H9 (cell line): ENCODE measurements around the gene ARCN1. TPM values are rescaled to one million over a fixed set of nuclear protein-coding genes. Genes with fewer than 3 reads are reported as not detected.
"Not testable (repeated sequence)": the region's sequence is repeated elsewhere in the genome, so short reads cannot be mapped to it uniquely, and the experiment has no call there.

ENCODE experiments used
- DNase-seq: peaks from one replicate; pipeline ENCODE4 v3.0.0-alpha.2; 2017
- H2AFZ ChIP-seq: one replicate; pipeline ENCODE4 v1.6.1; 2013; ENCODE audit warnings: mild to moderate bottlenecking, low read length, control low read depth, moderate library complexity
- H2AK5ac ChIP-seq: 2 replicates; pipeline ENCODE4 v1.6.1; 2013; ENCODE audit warnings: low read length, control low read depth, mixed read lengths; ENCODE audit not compliant: insufficient read length
- H2BK120ac ChIP-seq: one replicate; pipeline ENCODE4 v1.6.1; 2013; ENCODE audit warnings: low read depth, mild to moderate bottlenecking, low read length, control low read depth, inconsistent platforms; ENCODE audit not compliant: poor library complexity, severe bottlenecking
- H2BK12ac ChIP-seq: 2 replicates; pipeline ENCODE4 v1.6.1; 2013; ENCODE audit warnings: low read length, control low read depth, mixed read lengths, low read depth; ENCODE audit not compliant: insufficient read length
- H2BK15ac ChIP-seq: 2 replicates; pipeline ENCODE4 v1.6.1; 2013; ENCODE audit warnings: low read depth, low read length, control low read depth
- H2BK20ac ChIP-seq: one replicate; pipeline ENCODE4 v1.6.1; 2013; ENCODE audit warnings: low read depth, mild to moderate bottlenecking, low read length, control low read depth, inconsistent platforms; ENCODE audit not compliant: poor library complexity, severe bottlenecking
- H2BK5ac ChIP-seq: 2 replicates; pipeline ENCODE4 v1.6.1; 2013; ENCODE audit warnings: low read length, control low read depth, mixed read lengths; ENCODE audit not compliant: insufficient read length
- H3K14ac ChIP-seq: 2 replicates; pipeline ENCODE4 v1.6.1; 2013; ENCODE audit warnings: low read length, control low read depth; ENCODE audit not compliant: insufficient read depth
- H3K18ac ChIP-seq: 2 replicates; pipeline ENCODE4 v1.6.1; 2013; ENCODE audit warnings: low read depth, mild to moderate bottlenecking, mixed read lengths, low read length, control low read depth; ENCODE audit not compliant: insufficient read length
- H3K23ac ChIP-seq: 2 replicates; pipeline ENCODE4 v1.6.1; 2013; ENCODE audit warnings: low read length, control low read depth, mixed read lengths, low read depth; ENCODE audit not compliant: insufficient read length
- H3K23me2 ChIP-seq: 2 replicates; pipeline ENCODE4 v1.6.1; 2013; ENCODE audit warnings: low read depth, mild to moderate bottlenecking, mixed read lengths, low read length, control low read depth; ENCODE audit not compliant: insufficient read length, poor library complexity, severe bottlenecking
- H3K27ac ChIP-seq: 2 replicates; pipeline ENCODE4 v1.5.1; 2013; ENCODE audit warnings: low read length, control low read depth, mixed read lengths, low read depth; ENCODE audit not compliant: insufficient read length
- H3K27me3 ChIP-seq: 2 replicates; pipeline ENCODE4 v1.6.1; 2013; ENCODE audit warnings: low read length, control low read depth, inconsistent platforms; ENCODE audit not compliant: insufficient read depth
- H3K4ac ChIP-seq: 2 replicates; pipeline ENCODE4 v1.6.1; 2013; ENCODE audit warnings: low read depth, mild to moderate bottlenecking, control low read depth, inconsistent platforms, low read length, moderate library complexity
- H3K4me1 ChIP-seq: 2 replicates; pipeline ENCODE4 v1.6.1; 2013; ENCODE audit warnings: low read length, control low read depth, inconsistent platforms; ENCODE audit not compliant: insufficient read depth
- H3K4me2 ChIP-seq: 2 replicates; pipeline ENCODE4 v1.6.1; 2013; ENCODE audit warnings: low read length, control low read depth, mixed read lengths; ENCODE audit not compliant: insufficient read length, insufficient read depth
- H3K56ac ChIP-seq: 2 replicates; pipeline ENCODE4 v1.6.1; 2013; ENCODE audit warnings: low read depth, mild to moderate bottlenecking, mixed read lengths, low read length, control low read depth; ENCODE audit not compliant: insufficient read length
- H3K79me1 ChIP-seq: 2 replicates; pipeline ENCODE4 v1.6.1; 2013; ENCODE audit warnings: low read depth, mild to moderate bottlenecking, moderate library complexity, low read length, control low read depth, inconsistent platforms; ENCODE audit not compliant: insufficient read depth, poor library complexity, severe bottlenecking
- H3K79me2 ChIP-seq: 2 replicates; pipeline ENCODE4 v1.6.1; 2013; ENCODE audit warnings: low read length, control low read depth, inconsistent platforms; ENCODE audit not compliant: insufficient read depth
- H3K9ac ChIP-seq: 2 replicates; pipeline ENCODE4 v1.6.1; 2013; ENCODE audit warnings: low read length, control low read depth, mixed read lengths; ENCODE audit not compliant: insufficient read length; ENCODE audit errors: extremely low read depth
- H3K9me3 ChIP-seq: one replicate; pipeline ENCODE4 v1.6.1; 2013; ENCODE audit warnings: low read depth, low read length, inconsistent platforms; ENCODE audit not compliant: control insufficient read depth
- H3T11ph ChIP-seq: one replicate; pipeline ENCODE4 v1.6.1; 2013; ENCODE audit warnings: mild to moderate bottlenecking, low read length, control low read depth, inconsistent platforms
- H4K20me1 ChIP-seq: one replicate; pipeline ENCODE4 v1.6.1; 2013; ENCODE audit not compliant: control insufficient read depth, insufficient read length, insufficient read depth
- H4K5ac ChIP-seq: 2 replicates; pipeline ENCODE4 v1.6.1; 2013; ENCODE audit warnings: low read depth, mild to moderate bottlenecking, mixed read lengths, low read length, control low read depth; ENCODE audit not compliant: insufficient read length
- H4K8ac ChIP-seq: replicated peaks from 2 replicates; pipeline ENCODE4 v1.6.1; 2013; ENCODE audit warnings: low read length, control low read depth, mixed read lengths, low read depth; ENCODE audit not compliant: insufficient read length
- H4K91ac ChIP-seq: 2 replicates; pipeline ENCODE4 v1.6.1; 2013; ENCODE audit warnings: low read depth, mild to moderate bottlenecking, moderate library complexity, mixed read lengths, low read length, control low read depth; ENCODE audit not compliant: insufficient read length
- H3K27ac Mint-ChIP-seq, 3 experiments: 2 replicates in 2 of 3; 3 replicates in 1 of 3; pipeline ENCODE4 v1.8.0; 2020 to 2021; ENCODE audit warnings: mixed read lengths in 3 of 3, mild to moderate bottlenecking in 1 of 3, moderate library complexity in 1 of 3
- H3K27me3 Mint-ChIP-seq: 2 replicates; pipeline ENCODE4 v1.8.0; 2021; ENCODE audit warnings: low read depth, mild to moderate bottlenecking, moderate library complexity, mixed read lengths
- H3K36me3 Mint-ChIP-seq, 3 experiments: 2 replicates in 2 of 3; 3 replicates in 1 of 3; pipeline ENCODE4 v1.8.0; 2020 to 2021; ENCODE audit warnings: low read depth in 3 of 3, mixed read lengths in 3 of 3; ENCODE audit not compliant: insufficient read depth in 1 of 3
- H3K4me1 Mint-ChIP-seq, 2 experiments: 2 replicates each; pipeline ENCODE4 v1.8.0; 2020; ENCODE audit warnings: mixed read lengths in 2 of 2
- H3K4me3 Mint-ChIP-seq, 2 experiments: 2 replicates in 1 of 2; 3 replicates in 1 of 2; pipeline ENCODE4 v1.8.0; 2020 to 2021; ENCODE audit warnings: mild to moderate bottlenecking in 2 of 2, mixed read lengths in 2 of 2, moderate library complexity in 1 of 2
- H3K9me3 Mint-ChIP-seq, 2 experiments: 2 replicates in 1 of 2; 3 replicates in 1 of 2; pipeline ENCODE4 v1.8.0; 2020; ENCODE audit warnings: mild to moderate bottlenecking in 2 of 2, mixed read lengths in 2 of 2, moderate library complexity in 1 of 2
- WGBS: extraction: QIAGEN DNeasy Blood & Tissue Kit; methylation state at CpG from one replicate; pipeline ENCODE4 v1.1.7; 2013; ENCODE audit warnings: missing lambda C conversion rate, low lambda C conversion rate, mixed read lengths; ENCODE audit not compliant: insufficient read length; ENCODE audit errors: extremely low coverage; 5-methylcytosine and 5-hydroxymethylcytosine counted together
- total RNA-seq: library from RNA; stranded (reverse); gene quantifications from 2 replicates; pipeline ENCODE4 v1.2.1, GENCODE V29; 2021
- TF ChIP-seq, protein P1 (sequence below): fragments of 200-600 bp; sonication (generic); conservative IDR thresholded peaks from 3 replicates; pipeline ENCODE4 v1.8.0; 2021; ENCODE audit warnings: antibody characterized with exemption, mild to moderate bottlenecking

ARCN1 gene
- total RNA-seq, 1 experiment from 2014 or later: 152 TPM

DNA sequence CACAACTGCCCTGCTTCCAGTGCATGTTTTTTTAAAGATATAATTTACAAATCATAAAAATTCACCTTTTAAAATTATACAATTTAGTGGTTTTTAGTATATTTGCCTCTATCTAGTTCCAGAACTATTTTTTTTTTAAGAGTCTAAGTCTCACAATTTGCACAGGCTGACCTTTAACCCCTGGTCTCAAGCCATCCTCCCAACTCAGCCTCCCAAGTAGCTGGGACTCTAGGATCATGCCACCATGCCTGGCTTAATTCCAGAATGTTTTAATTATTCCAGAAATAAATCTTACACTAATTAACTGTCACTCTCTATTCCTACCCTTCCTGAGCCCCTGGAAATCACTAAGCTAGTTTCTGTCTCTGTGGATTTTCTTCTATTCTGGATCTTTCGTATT is 1.4 kb upstream of the ARCN1 start:
- H3K4ac ChIP-seq: no peak overlapping the region
- H4K20me1 ChIP-seq: no peaks in the 10 kb centered on the region
- peaks cover 7% of the 10 kb centered on the region for H3K23me2 ChIP-seq
- H2AK5ac ChIP-seq: no peak overlapping the region
- TF ChIP-seq, protein P1, sequence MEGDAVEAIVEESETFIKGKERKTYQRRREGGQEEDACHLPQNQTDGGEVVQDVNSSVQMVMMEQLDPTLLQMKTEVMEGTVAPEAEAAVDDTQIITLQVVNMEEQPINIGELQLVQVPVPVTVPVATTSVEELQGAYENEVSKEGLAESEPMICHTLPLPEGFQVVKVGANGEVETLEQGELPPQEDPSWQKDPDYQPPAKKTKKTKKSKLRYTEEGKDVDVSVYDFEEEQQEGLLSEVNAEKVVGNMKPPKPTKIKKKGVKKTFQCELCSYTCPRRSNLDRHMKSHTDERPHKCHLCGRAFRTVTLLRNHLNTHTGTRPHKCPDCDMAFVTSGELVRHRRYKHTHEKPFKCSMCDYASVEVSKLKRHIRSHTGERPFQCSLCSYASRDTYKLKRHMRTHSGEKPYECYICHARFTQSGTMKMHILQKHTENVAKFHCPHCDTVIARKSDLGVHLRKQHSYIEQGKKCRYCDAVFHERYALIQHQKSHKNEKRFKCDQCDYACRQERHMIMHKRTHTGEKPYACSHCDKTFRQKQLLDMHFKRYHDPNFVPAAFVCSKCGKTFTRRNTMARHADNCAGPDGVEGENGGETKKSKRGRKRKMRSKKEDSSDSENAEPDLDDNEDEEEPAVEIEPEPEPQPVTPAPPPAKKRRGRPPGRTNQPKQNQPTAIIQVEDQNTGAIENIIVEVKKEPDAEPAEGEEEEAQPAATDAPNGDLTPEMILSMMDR: no peak
- H4K91ac ChIP-seq: no peak overlapping the region
- no peak overlapping the region for H4K5ac ChIP-seq
- H3K4me1 ChIP-seq: no peaks in the 10 kb centered on the region
- H3T11ph ChIP-seq: no peak overlapping the region
- no peak overlapping the region for H3K56ac ChIP-seq
- H3K4me3 Mint-ChIP-seq: no peak overlapping the region
- no peak overlapping the region for H3K4me2 ChIP-seq
- no peaks in the 10 kb centered on the region for H3K27me3 ChIP-seq
- H2AFZ ChIP-seq: no peak overlapping the region
- H3K27ac Mint-ChIP-seq: no peak overlapping the region
- no peak overlapping the region for H3K9ac ChIP-seq
- H2BK20ac ChIP-seq: no peak overlapping the region
- H3K27ac ChIP-seq: no peak overlapping the region
- H3K79me1 ChIP-seq: peaks cover 8% of the 10 kb centered on the region
- H2BK12ac ChIP-seq: no peak overlapping the region
- H3K23ac ChIP-seq: no peak overlapping the region
- H2BK120ac ChIP-seq: no peak overlapping the region
- H3K9me3 ChIP-seq: no peaks in the 10 kb centered on the region
- peaks cover 13 to 20% of the 10 kb centered on the region in 2 experiments for H3K4me1 Mint-ChIP-seq
- peaks cover 2% of the 10 kb centered on the region for H3K27me3 Mint-ChIP-seq
- DNase-seq: no peak
- H4K8ac ChIP-seq: no peak overlapping the region
- no CpG with 5 or more reads among the region's 1 CpG for WGBS
- H2BK5ac ChIP-seq: no peak overlapping the region
- peaks cover 0 to 3% (median 0%) of the 10 kb centered on the region in 3 experiments; a peak in 1 of 7 replicates for H3K36me3 Mint-ChIP-seq
- no peak overlapping the region for H3K14ac ChIP-seq
- H3K79me2 ChIP-seq: peaks cover 19% of the 10 kb centered on the region; the same call in 1 of the 2 replicates
- H3K9me3 Mint-ChIP-seq: no peaks in the 10 kb centered on the region; a peak in 2 of 5 replicates
- no peak overlapping the region for H2BK15ac ChIP-seq
- H3K18ac ChIP-seq: no peak overlapping the region

- H4K8ac ChIP-seq, H3K23me2 ChIP-seq, H3K4me1 ChIP-seq, H3K27me3 Mint-ChIP-seq, H3K18ac ChIP-seq, H2BK5ac ChIP-seq, H3K4ac ChIP-seq, H3K79me1 ChIP-seq, H3K9ac ChIP-seq, H2AFZ ChIP-seq, H3K36me3 Mint-ChIP-seq, H3K27ac ChIP-seq, H3K9me3 Mint-ChIP-seq, H3K56ac ChIP-seq, H2BK12ac ChIP-seq, H2BK120ac ChIP-seq, H2AK5ac ChIP-seq, H4K5ac ChIP-seq, H4K91ac ChIP-seq, H3K27me3 ChIP-seq, H3T11ph ChIP-seq, H3K14ac ChIP-seq, H3K9me3 ChIP-seq, H3K23ac ChIP-seq, H4K20me1 ChIP-seq, H2BK15ac ChIP-seq, H2BK20ac ChIP-seq: not testable (repeated sequence)
- peak overlapping the region; percentile 99 for H3K4me2 ChIP-seq
- peaks cover 19% of the 10 kb centered on the region; the same call in 1 of the 2 replicates for H3K79me2 ChIP-seq
- H3K4me3 Mint-ChIP-seq: peak overlapping the region; percentile 86 to 95
- peaks cover 16 to 20% of the 10 kb centered on the region in 2 experiments for H3K4me1 Mint-ChIP-seq
- DNase-seq: peak; percentile 31
- no CpG with 5 or more reads among the region's 15 CpGs for WGBS
- H3K27ac Mint-ChIP-seq: peak overlapping the region in 1 of 3 experiments; percentile 85; a peak in 3 of 7 replicates
Observed at GRCh38 chr11:118571701-118572060, 528 bp upstream of the ARCN1 start.
